ENCODE measurements around the gene MRC1.
"Not testable (repeated sequence)": the region's sequence is repeated elsewhere in the genome, so short reads cannot be mapped to it uniquely, and the experiment has no call there.

Gene MRC1

GRCh38 chr10:17910125-17910789, 101.1 kb downstream of the MRC1 start:
- no peak for DNase-seq

GRCh38 chr10:17912754-17913153, 103.6 kb downstream of the MRC1 start:
- DNase-seq = no peak

- no peak for DNase-seq
Measured at GRCh38 chr10:17913604-17914003, 104.5 kb downstream of the MRC1 start.

GRCh38 chr10:17914169-17915045, 105.3 kb downstream of the MRC1 start:
- DNase-seq = no peak

- no peak for DNase-seq
Measured at GRCh38 chr10:17915181-17915580, 106.0 kb downstream of the MRC1 start.

GRCh38 chr10:17918187-17918903, 109.2 kb downstream of the MRC1 start:
- DNase-seq = no peak

- no peak for DNase-seq
Measured at GRCh38 chr10:17921378-17921777, 112.2 kb downstream of the MRC1 start.

GRCh38 chr10:17923728-17924127, 114.6 kb downstream of the MRC1 start:
- no peak for DNase-seq

- DNase-seq = no peak
Measured at GRCh38 chr10:17943033-17943745, 134.0 kb downstream of the MRC1 start.

GRCh38 chr10:17950269-17950668, 141.1 kb downstream of the MRC1 start:
- not testable (repeated sequence) for DNase-seq

GRCh38 chr10:17950726-17951125, 141.6 kb downstream of the MRC1 start:
- DNase-seq = no peak

- no peak for DNase-seq
Measured at GRCh38 chr10:17951868-17952371, 142.8 kb downstream of the MRC1 start, which contains the start of gene SLC39A12. TSS of gene SLC39A12 (plus strand) at chr10:17951918. CDS start at chr10:17953277, 1,359 bp downstream.

GRCh38 chr10:17954372-17954771, 145.2 kb downstream of the MRC1 start:
- DNase-seq = not testable (repeated sequence)

- no peak for DNase-seq
Measured at GRCh38 chr10:17954861-17955260, 145.7 kb downstream of the MRC1 start.

- DNase-seq = no peak
Measured at GRCh38 chr10:17958049-17958448, 148.9 kb downstream of the MRC1 start.

- no peak for DNase-seq
Measured at GRCh38 chr10:17959870-17960269, 150.7 kb downstream of the MRC1 start.

All from right forelimb (tissue), 1 donor.